ENCODE measurements around the gene COPS4.
A peak's percentile ranks its signal among the peaks of the same experiment; 100 is the strongest.
"Not testable (repeated sequence)": the region's sequence is repeated elsewhere in the genome, so short reads cannot be mapped to it uniquely, and the experiment has no call there.

COPS4 gene

DNA sequence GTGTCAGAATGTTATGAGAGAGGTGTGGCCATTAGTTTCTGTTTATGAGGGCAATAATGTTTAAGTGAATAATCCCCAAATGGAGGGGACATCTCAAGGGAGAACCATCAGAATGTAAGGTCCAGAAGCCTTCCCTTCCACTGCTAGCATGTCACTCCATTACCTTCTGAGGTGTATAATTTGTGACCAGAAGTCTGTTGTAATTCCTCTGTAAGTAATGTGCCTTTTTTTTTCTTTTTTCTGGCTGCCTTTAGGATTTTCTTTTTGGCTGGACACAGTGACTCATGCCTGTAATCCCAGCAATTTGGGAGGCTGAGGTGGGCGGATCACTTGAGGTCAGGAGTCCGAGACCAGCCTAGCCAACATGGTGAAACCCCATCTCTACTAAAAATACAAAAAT is 10.8 kb upstream of the COPS4 start:
- DNase-seq: no peak

DNA sequence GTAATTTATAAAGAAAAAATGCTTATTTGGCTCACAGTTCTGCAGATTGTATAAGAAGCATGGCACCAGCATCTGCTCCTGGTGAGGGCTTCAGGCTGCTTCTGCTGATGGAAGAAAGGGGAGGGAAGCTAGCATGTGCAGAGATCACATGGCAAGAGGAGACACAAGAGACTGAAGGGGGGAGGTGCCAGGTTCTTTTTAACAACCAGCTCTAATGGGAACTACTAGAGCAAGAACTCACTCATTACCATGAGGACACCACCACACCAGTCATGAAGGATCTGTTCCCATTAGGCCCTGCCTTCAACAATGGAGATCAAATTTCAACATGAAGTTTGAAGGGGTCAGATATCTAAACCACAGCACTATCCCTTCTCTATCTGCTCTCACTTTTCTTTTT is 9.4 kb upstream of the COPS4 start:
- no peak for DNase-seq

GRCh38 chr4:83028976-83029375 is 6.0 kb upstream of the COPS4 start:
- no peak for DNase-seq

DNA sequence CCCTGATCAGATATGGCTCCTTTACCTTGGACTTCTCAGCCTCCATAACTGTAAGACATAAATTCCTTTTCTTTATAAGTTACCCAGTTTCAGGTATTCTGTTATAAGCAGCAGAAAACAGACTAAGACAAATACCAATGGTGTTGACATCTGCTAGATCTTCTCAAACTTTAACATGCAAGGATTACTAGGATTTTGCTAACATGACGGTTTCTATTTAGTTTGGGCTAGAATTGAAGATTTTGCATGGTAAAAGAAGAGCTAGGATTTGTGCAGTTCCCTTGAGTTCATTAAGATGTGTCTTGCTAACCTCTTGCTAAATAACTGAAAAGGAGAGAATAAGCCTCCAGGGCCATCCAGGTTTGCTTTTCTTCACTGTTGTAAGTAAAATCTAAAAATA is 5.3 kb upstream of the COPS4 start:
- no peak for DNase-seq

- no peak for DNase-seq
Measured at GRCh38 chr4:83036991-83037665, 2.1 kb downstream of the COPS4 start.

DNA sequence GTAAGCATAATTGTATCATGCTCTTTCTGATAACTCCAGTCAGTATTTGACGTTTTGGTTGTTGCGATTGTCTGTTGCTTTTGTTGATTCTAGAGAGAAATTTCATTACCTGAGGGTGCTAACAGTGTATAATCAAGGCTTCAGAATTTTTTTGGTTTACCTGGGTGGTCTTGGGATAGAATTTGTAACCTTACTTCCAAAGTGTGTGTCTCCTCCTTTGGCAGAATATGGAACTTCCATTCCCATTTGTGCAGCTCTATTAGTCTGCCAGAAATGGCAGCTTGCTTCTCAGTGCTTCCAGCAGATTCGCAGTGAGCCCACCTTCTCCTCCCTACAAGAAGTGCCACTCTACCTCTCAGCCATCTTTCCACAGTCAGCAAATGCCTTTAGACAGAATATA is 5.3 kb downstream of the COPS4 start:
- no peak for DNase-seq

DNA sequence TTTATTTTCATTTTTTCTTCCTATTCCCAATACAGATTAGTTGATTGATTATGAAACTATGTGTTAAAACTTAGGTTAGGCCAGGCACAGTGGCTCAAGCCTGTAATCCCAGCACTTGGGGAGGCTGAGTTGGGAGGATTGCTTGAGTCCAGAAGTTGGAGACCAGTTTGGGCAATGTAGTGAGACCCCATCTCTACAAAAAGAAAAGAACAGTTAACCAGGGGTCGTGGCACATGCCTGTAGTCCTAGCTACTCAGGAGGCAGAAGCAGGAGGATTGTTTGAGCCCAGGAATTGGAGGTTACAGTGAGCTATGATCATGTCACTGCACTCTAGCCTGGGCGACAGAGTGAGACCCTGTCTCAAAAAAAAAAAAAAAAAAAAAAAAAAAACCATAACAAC is 8.2 kb downstream of the COPS4 start:
- DNase-seq: not testable (repeated sequence)

- no peak for DNase-seq
Measured at GRCh38 chr4:83043801-83044407, 8.9 kb downstream of the COPS4 start.

DNA sequence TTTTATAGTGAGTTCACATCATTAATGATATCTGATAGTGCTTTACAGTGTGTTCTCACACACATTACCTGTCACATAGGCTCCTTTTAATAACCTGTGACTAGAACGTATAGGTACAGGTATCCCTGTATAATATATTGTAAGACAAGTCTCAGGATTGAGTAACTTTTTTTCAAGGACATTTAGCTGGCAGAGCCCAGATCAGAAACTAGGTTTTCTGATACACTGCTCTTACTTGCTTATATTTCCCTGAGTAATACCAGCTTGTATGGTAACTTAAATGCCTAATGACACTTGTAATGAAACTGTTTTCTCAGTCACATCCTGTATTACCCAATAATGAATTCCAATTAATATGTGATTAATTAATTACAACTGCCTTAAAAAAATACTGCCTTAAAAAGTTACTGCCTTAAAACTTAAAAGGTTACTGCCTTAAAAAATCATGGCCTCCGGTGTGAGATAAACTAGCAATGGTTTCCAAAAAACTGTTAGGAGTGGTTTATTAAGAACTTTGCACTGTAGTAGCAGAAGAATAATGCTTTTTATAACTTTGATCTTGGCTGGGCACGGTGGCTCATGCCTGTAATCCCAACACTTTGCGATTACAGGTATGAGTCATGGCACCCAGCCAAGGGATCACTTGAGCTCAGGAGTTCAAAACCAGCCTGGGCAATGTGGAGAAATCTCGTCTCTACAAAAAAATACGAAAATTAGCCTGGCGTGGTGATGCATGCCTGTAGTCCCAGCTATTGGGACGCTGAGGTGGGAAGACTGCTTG is 11.9 kb downstream of the COPS4 start:
- no peak for DNase-seq

DNA sequence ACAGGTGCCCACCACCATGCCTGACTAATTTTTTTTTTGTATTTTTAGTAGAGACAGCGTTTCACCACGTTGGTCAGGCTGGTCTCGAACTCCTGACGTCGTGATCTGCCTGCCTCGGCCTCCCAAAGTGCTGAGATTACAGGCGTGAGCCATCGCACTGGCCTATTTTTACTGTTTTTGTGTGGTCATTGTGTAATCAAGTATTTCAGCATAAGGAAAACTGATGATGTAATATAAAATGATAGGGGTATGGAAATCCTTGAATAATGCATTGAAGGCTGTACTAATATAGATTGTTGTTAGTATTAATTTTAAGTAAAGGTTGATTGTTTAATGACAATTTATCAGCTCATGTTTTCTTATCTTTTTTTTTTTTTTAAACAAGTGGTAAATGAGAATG is 13.8 kb downstream of the COPS4 start:
- not testable (repeated sequence) for DNase-seq

DNA sequence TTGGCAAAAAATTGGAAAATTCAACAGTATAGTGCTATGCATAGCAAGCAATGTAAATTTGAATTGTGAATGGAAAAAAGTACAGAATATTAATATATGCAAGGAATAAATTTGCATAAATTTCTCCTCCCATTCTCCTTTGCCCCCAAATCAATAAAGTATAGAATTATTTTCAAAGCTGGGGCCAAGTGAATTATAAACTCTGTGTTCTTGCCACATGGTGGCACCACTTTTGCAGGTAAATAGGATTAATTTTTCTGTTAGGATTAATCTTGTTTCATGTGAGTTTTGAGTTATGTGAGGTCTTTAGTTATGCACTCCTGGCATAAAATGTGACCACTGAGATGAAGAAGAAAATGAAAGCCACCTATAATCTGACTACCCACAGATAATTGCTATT is 19.9 kb downstream of the COPS4 start:
- DNase-seq: no peak

GRCh38 chr4:83062739-83063138 is 27.8 kb downstream of the COPS4 start:
- DNase-seq: no peak

- DNase-seq: no peak
Measured at GRCh38 chr4:83065266-83065665, 30.3 kb downstream of the COPS4 start.

GRCh38 chr4:83067058-83067639 is 32.2 kb downstream of the COPS4 start:
- no peak for DNase-seq

DNA sequence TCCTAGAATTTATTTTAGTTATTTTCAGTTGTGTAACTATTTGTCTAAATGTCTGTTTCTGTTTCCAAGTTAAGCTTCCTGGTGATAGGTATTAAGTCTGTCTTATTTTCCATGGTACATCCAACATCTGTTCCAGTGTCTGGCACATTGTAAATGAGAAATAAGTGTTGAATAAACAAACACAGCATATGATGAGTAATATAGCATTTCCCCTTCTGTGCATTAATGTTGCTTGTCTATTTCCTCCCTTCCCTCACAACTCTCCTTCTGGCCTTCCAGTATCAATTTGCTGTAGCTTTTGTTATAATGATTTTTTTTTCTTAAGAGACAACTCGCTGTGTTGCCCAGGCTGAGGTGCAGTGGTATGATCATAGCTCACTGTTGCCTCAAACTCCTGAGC is 36.1 kb downstream of the COPS4 start:
- DNase-seq: no peak

GRCh38 chr4:83074086-83074704 is 39.2 kb downstream of the COPS4 start:
- peak; percentile 29 for DNase-seq

DNA sequence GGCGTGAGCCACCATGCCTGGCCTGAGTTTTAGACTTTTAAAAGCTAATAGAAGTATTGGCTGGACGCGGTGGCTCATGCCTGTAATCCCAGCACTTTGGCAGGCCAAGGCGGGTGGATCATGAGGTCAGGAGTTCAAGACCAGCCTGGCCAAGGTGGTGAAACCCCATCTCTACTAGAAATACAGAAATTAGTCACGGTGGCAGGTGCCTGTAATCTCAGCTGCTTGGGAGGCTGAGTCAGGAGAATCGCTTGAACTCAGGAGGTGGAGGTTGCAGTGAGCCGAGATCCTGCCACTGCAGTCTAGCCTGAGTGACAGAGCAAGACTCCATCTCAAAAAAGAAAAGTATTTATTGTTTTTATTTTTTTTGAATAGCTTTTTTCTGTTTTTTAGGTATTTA is 39.8 kb downstream of the COPS4 start:
- DNase-seq: not testable (repeated sequence)

GRCh38 chr4:83075311-83076095 is 40.5 kb downstream of the COPS4 start:
- no peak for DNase-seq

DNA sequence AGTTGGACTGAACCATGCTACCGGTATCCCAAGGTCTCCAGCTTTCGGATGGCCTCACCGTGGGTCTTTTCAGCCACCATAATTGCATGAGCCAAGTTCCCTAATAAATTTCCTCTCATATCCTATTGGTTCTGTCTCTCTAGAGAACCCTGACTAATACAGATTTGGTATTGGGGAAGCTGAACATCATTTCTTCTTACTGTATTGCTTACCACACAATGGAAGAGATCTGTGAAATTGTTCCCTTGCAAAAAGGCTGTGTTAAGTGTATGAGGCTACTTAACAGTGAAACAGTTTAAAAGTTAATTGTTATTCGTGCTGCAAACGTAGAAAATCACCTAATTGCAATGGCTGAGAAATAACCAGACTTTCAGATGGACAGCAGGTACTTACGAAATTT is 45.6 kb downstream of the COPS4 start:
- DNase-seq: no peak

DNA sequence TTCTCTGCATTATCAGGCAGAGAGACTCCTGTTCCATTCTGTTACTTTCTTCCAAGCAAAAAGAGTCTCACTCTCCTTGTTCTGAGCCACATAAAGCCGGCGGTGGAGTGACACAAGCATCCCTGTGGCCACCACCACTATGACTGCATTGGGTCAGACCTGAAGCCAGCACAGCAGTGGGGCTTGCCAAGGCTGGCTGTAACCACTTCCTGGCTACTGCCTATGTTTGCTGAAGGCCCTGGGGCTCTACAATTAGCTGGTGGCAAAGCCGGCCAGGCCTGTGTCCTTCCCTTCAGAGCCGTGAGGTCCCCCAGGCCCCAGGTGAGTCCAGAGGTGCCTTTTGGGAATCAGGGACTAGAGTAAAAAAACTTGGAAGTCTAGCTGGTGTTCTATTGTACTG is 47.8 kb downstream of the COPS4 start:
- DNase-seq: no peak

DNA sequence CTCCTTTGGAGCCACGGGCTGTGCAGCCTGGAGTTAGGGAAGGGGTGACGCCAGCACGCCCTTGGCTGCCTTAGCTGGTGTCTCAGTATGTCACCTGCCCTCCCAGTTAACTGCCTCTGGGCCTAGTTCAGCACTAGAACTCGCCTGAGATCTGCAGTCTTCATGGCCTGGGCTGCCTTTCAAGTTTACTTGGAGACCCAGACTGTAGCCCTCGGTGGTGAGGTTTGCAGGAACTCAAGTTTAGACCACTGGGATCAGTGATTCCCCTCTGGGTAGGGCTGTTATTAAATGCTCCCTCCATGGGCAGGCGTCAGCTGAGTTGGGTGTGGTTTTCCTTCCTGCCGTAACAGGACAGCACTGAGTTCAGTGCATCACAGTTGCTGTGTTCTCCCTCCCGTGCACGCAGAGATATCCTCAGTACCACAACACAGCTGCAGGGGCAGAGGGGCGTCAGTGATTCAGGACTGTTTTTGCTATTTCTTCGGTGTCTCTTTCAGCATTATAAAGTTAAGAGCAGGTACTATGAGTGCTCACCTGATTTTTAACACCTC is 49.0 kb downstream of the COPS4 start:
- DNase-seq: peak; percentile 24

- not testable (repeated sequence) for DNase-seq
Measured at GRCh38 chr4:83084956-83085355, 50.0 kb downstream of the COPS4 start.
